GM12878 (cell line): ENCODE results near the gene CSRP1. TPM values are rescaled to one million over a fixed set of nuclear protein-coding genes. Genes with fewer than 3 reads are reported as not detected.

ENCODE experiments used
- ATAC-seq: fragments of 200-7000 bp; cut with Tn5 transposase; 3 replicates; pipeline ENCODE4 v1.9.1; 2020; ENCODE audit warnings: mild to moderate bottlenecking, moderate library complexity
- BruUV-seq: library from RNA; stranded (reverse); fragments of 400-500 nt; replicated peaks from 2 replicates; lab custom pipeline; 2021; lab: Mats Ljungman, UMichigan
- CTCF ChIA-PET: fragments of 300-600 bp; sonication (Branson Sonifier 250); formaldehyde crosslinking; extraction: SDS; loops from one replicate; lab custom pipeline; 2021; ENCODE audit warnings: inconsistent platforms; lab: Yijun Ruan, JAX
- POLR2A ChIA-PET: fragments of 350-600 bp; formaldehyde crosslinking; extraction: SDS; loops from one replicate; lab custom pipeline; 2021; ENCODE audit warnings: inconsistent platforms; lab: Charles Lee
- RAD21 ChIA-PET: fragments of 300-600 bp; sonication (Branson Sonifier 250); formaldehyde crosslinking; loops from one replicate; lab custom pipeline; 2023; ENCODE audit warnings: antibody characterized with exemption; ENCODE audit not compliant: unreplicated experiment; lab: Charles Lee
- SMC1A ChIA-PET: fragments of 300-600 bp; sonication (Branson Sonifier 250); formaldehyde crosslinking; loops from one replicate; lab custom pipeline; 2023; ENCODE audit not compliant: unreplicated experiment, uncharacterized antibody; lab: Charles Lee
- DNase-seq: peaks from one replicate; pipeline ENCODE4 v3.0.0-alpha.2; 2011; ENCODE audit warnings: low read depth, low spot score
- FAIRE-seq: peaks from 3 replicates; lab custom pipeline; 2011; peaks lifted over from hg19 to GRCh38; lab: Jason Lieb, UNC
- H2AFZ ChIP-seq: 2 replicates; pipeline ENCODE4 v1.6.0; 2011; ENCODE audit warnings: low read depth, low read length, control low read depth; ENCODE audit not compliant: control insufficient read depth
- H3K27ac ChIP-seq: 2 replicates; pipeline ENCODE4 v1.5.1; 2011; ENCODE audit warnings: control low read depth; ENCODE audit not compliant: control insufficient read depth, insufficient read depth
- H3K27me3 ChIP-seq, 2 experiments: replicated peaks in 1 of 2; 2 replicates each; pipeline versions ENCODE4 v1.6.0 to v1.6.1; 2011; ENCODE audit warnings: low read length in 1 of 2; ENCODE audit not compliant: control insufficient read depth in 2 of 2, insufficient read depth in 2 of 2
- H3K36me3 ChIP-seq, 2 experiments: 2 replicates each; pipeline ENCODE4 v1.5.1; 2011; ENCODE audit warnings: low read length in 1 of 2; ENCODE audit not compliant: control insufficient read depth in 2 of 2, insufficient read depth in 2 of 2
- H3K4me1 ChIP-seq: 2 replicates; pipeline ENCODE4 v1.6.1; 2011; ENCODE audit warnings: mild to moderate bottlenecking, low read length, moderate library complexity, mixed read lengths; ENCODE audit not compliant: control insufficient read depth, insufficient read depth
- H3K4me2 ChIP-seq: 2 replicates; pipeline ENCODE4 v1.6.0; 2011; ENCODE audit warnings: control low read depth; ENCODE audit not compliant: control insufficient read depth, insufficient read depth
- H3K4me3 ChIP-seq: fragments of 200-600 bp; sonication (generic); 2 replicates; pipeline ENCODE4 v1.5.1; 2016
- H3K79me2 ChIP-seq: 2 replicates; pipeline ENCODE4 v1.6.0; 2011; ENCODE audit warnings: low read length; ENCODE audit not compliant: control insufficient read depth, insufficient read depth
- H3K9ac ChIP-seq: 2 replicates; pipeline ENCODE4 v1.8.0; 2011; ENCODE audit warnings: low read length, control low read depth, mixed read lengths; ENCODE audit not compliant: control insufficient read depth, insufficient read depth
- H3K9me3 ChIP-seq: replicated peaks from 3 replicates; pipeline ENCODE4 v1.5.1; 2011; ENCODE audit warnings: mild to moderate bottlenecking, low read length; ENCODE audit not compliant: control insufficient read depth, insufficient read depth
- H4K20me1 ChIP-seq: 2 replicates; pipeline ENCODE4 v1.6.0; 2011; ENCODE audit not compliant: control insufficient read depth, insufficient read depth
- ATF2 ChIP-seq: IDR thresholded peaks from 2 replicates; pipeline ENCODE4 v1.6.1; 2012; ENCODE audit warnings: low read length, inconsistent platforms
- BMI1 ChIP-seq: fragments of 450-650 bp; IDR thresholded peaks from 2 replicates; pipeline ENCODE4 v1.6.1; 2016; ENCODE audit warnings: mild to moderate bottlenecking, moderate library complexity, borderline replicate concordance
- DPF2 ChIP-seq: fragments of 450-650 bp; IDR thresholded peaks from 2 replicates; pipeline ENCODE4 v1.6.1; 2017; ENCODE audit warnings: mild to moderate bottlenecking
- E2F4 ChIP-seq: IDR thresholded peaks from 2 replicates; pipeline ENCODE4 v1.6.1; 2012; ENCODE audit warnings: low read depth, low read length, improper control_type of control experiment
- FOXK2 ChIP-seq: fragments of 450-650 bp; IDR thresholded peaks from 2 replicates; pipeline ENCODE4 v1.6.1; 2017; ENCODE audit warnings: mild to moderate bottlenecking, moderate library complexity
- FOXM1 ChIP-seq: IDR thresholded peaks from 2 replicates; pipeline ENCODE4 v1.6.1; 2012; ENCODE audit warnings: low read depth, mild to moderate bottlenecking, inconsistent platforms, low read length, moderate library complexity
- GABPA ChIP-seq: IDR thresholded peaks from 2 replicates; pipeline ENCODE4 v1.6.1; 2014; ENCODE audit warnings: antibody characterized with exemption, low read depth, mild to moderate bottlenecking, inconsistent platforms
- KLF5 ChIP-seq: fragments of 450-650 bp; IDR thresholded peaks from 2 replicates; pipeline ENCODE4 v1.6.1; 2014; ENCODE audit warnings: mild to moderate bottlenecking; ENCODE audit not compliant: partially characterized antibody
- MYC ChIP-seq: IDR thresholded peaks from 2 replicates; pipeline ENCODE4 v1.6.1; 2011; ENCODE audit warnings: mild to moderate bottlenecking, low read length, moderate library complexity, inconsistent platforms; ENCODE audit not compliant: insufficient read depth, insufficient replicate concordance, insufficient read length, severe bottlenecking
- PRDM15 ChIP-seq: fragments of 450-650 bp; formaldehyde crosslinking; IDR thresholded peaks from 2 replicates; pipeline ENCODE4 v1.4.0; 2020; ENCODE audit warnings: mild to moderate bottlenecking, moderate library complexity
- RCOR1 ChIP-seq: conservative IDR thresholded peaks from 2 replicates; pipeline ENCODE4 v1.6.1; 2012; ENCODE audit warnings: low read depth, low read length, improper control_type of control experiment
- SREBF1 ChIP-seq: IDR thresholded peaks from 2 replicates; pipeline ENCODE4 v1.6.1; 2012; ENCODE audit warnings: mild to moderate bottlenecking, low read length
- YY1 ChIP-seq: IDR thresholded peaks from 2 replicates; pipeline ENCODE4 v1.6.1; 2011; ENCODE audit warnings: low read depth, mild to moderate bottlenecking, low read length
- WGBS: methylation state at CpG from one replicate; pipeline ENCODE4 v1.1.6; 2016; ENCODE audit warnings: low lambda C conversion rate; ENCODE audit not compliant: insufficient replicate concordance, insufficient coverage; ENCODE audit errors: missing lambda C conversion rate; 5-methylcytosine and 5-hydroxymethylcytosine counted together
- in situ Hi-C: fragments of 300-500 bp; cut with MboI; formaldehyde crosslinking; loops from 9 replicates; pipeline ENCODE4 v1.14.3; 2018; ENCODE audit warnings: mixed read lengths
- intact Hi-C: fragments of 100-400 bp; cut with micrococcal nuclease; formaldehyde crosslinking; loops from one replicate; pipeline ENCODE4 v1.14.2; 2022; ENCODE audit not compliant: unreplicated experiment
- polyA plus RNA-seq, 11 experiments: library from polyadenylated mRNA; depleted of rRNA in 4 of 11; unstranded in 6 of 11; stranded (reverse) in 5 of 11; fragments of >200 nt; fragmentation: Nextera tagmentation in 4 of 11; fragmentation: Illumina TruSeq in 1 of 11; extraction: Ambion mirVana in 4 of 11; extraction: Trizol in 1 of 11; gene quantifications; 1 replicate in 1 of 11; 2 replicates in 10 of 11; pipeline versions ENCODE4 v1.2.1 to v1.2.3, GENCODE V29; 2011 to 2016; ENCODE audit warnings: inconsistent platforms in 2 of 11, missing spikeins in 2 of 11, low read depth in 1 of 11
- total RNA-seq, 4 experiments: library from RNA; depleted of rRNA in 3 of 4; stranded (reverse); fragments of >200 nt in 3 of 4; fragmentation: Illumina TruSeq in 1 of 4; extraction: Trizol in 1 of 4; gene quantifications; 2 replicates each; pipeline versions ENCODE4 v1.2.1 to v1.2.3, GENCODE V29; 2013 to 2021

The CSRP1 gene
- total and polyA plus RNA-seq, 10 of the 15 experiments (the other 5 are each of a cell fraction or from before 2014, with no cell fraction given): 23.4 to 99.2 (median 80.7) TPM

GRCh38 chr1:201469645-201470074, 37.3 kb downstream of the CSRP1 start:
- ATAC-seq: no peak
- FAIRE-seq: no peak
- ChIA-PET CTCF (interaction anchor here (0.8 to 14.7 kb wide), 8 partner anchors 9 to 83 kb away, joined by 3 to 149 read pairs (median 6); no protein-coding TSS in a partner anchor), POLR2A (interaction anchor here (1.0 to 4.5 kb wide), 7 partner anchors 11 to 43 kb away, joined by 3 to 33 read pairs (median 6); partner anchors contain the start of gene CSRP1), RAD21 (interaction anchor here (0.5 to 5.7 kb wide), 4 partner anchors 12 to 95 kb away, joined by 3 to 45 read pairs (median 26); no protein-coding TSS in a partner anchor), SMC1A (interaction anchor here (1.5 to 3.4 kb wide), 5 partner anchors 11 to 83 kb away, joined by 3 to 15 read pairs (median 4); no protein-coding TSS in a partner anchor)
- Histone ChIP-seq H3K9ac (peak overlapping the region; percentile 79; the same call in 1 of the 2 replicates), H3K4me1 (peaks cover 11% of the 10 kb centered on the region), H3K79me2 (peaks cover 34% of the 10 kb centered on the region), H3K9me3 (no peaks in the 10 kb centered on the region), H3K27ac (no peak overlapping the region), H3K4me3 (peak overlapping the region; percentile 96), H3K27me3 (no peaks in the 10 kb centered on the region), H3K4me2 (peak overlapping the region; percentile 56), H2AFZ (peak overlapping the region; percentile 81), H3K36me3 (peaks cover 4 to 6% of the 10 kb centered on the region in 2 experiments; a peak in 3 of 4 replicates), H4K20me1 (no peaks in the 10 kb centered on the region)
- WGBS: 73% methylated on average over 16 of the region's 16 CpGs
- no peak for TF ChIP-seq SREBF1
- no peak for TF ChIP-seq PRDM15 (CRISPR knock-in tag)
- no peak for TF ChIP-seq MYC
- TF ChIP-seq BMI1: no peak
- TF ChIP-seq GABPA: no peak
- no peak for TF ChIP-seq KLF5
- no peak for TF ChIP-seq FOXM1
- TF ChIP-seq YY1: no peak
- TF ChIP-seq DPF2: no peak
- no peak for TF ChIP-seq RCOR1
- no peak for TF ChIP-seq E2F4
- no peak for TF ChIP-seq FOXK2
- TF ChIP-seq ATF2: no peak
- in situ Hi-C loops (no loop called here), intact Hi-C loops (no loop called here)
- no peak for DNase-seq
- no TSS peak for BruUV-seq
